Measurements from ENCODE around the gene NIPAL4. TPM values are rescaled to one million over a fixed set of nuclear protein-coding genes. Genes with fewer than 3 reads are reported as not detected.

The NIPAL4 gene
- total and polyA plus RNA-seq, 7 experiments from 2014 or later = 0.70 to 1.6 (median 1.2) TPM; not detected in 4

GRCh38 chr5:157497875-157498611 is 38.0 kb downstream of the NIPAL4 start:
- no peaks in the 10 kb centered on the region for H3K27me3 Mint-ChIP-seq
- DNase-seq = no peak
- H3K27ac Mint-ChIP-seq = no peak overlapping the region

GRCh38 chr5:157502143-157502647 is 42.2 kb downstream of the NIPAL4 start:
- ChIA-PET POLR2A (no interaction called here), CTCF (no interaction called here)
- intact Hi-C loops (cut with micrococcal nuclease) = loop anchor here in 1 of 2 donors (5.0 kb wide), 1 partner anchor 215 kb away; no protein-coding TSS in a partner anchor
- H3K27ac Mint-ChIP-seq = peak overlapping the region in 1 of 9 donors; percentile 75
- DNase-seq (no peak), ATAC-seq (peak; percentile 81)
- no peak overlapping the region for H3K4me3 Mint-ChIP-seq
- H3K27ac ChIP-seq (ENCODE audit: low read depth, low read length) = no peak overlapping the region
- H3K4me1 ChIP-seq (ENCODE audit: control insufficient read depth in 2 of 2, insufficient read depth in 2 of 2, low read length in 2 of 2) = no peaks in the 10 kb centered on the region
- no peaks in the 10 kb centered on the region for H3K36me3 ChIP-seq (ENCODE audit: control insufficient read depth in 2 of 3, insufficient read depth in 3 of 3, low read length in 3 of 3)
- peaks cover 0 to 60% (median 0%) of the 10 kb centered on the region in 7 donors for H3K4me1 Mint-ChIP-seq
- peaks cover 0 to 69% (median 0%) of the 10 kb centered on the region in 5 donors for H3K36me3 Mint-ChIP-seq
- no peaks in the 10 kb centered on the region for H3K27me3 ChIP-seq (ENCODE audit: control insufficient read depth in 2 of 2, insufficient read depth in 2 of 2, low read length in 2 of 2)
- H3K9me3 ChIP-seq (ENCODE audit: control insufficient read depth in 2 of 3, low read length in 3 of 3) = no peaks in the 10 kb centered on the region
- H3K27me3 Mint-ChIP-seq = no peaks in the 10 kb centered on the region
- no peaks in the 10 kb centered on the region for H3K9me3 Mint-ChIP-seq
- H3K4me3 ChIP-seq (ENCODE audit: low read length) = no peak overlapping the region

More at GRCh38 chr5:157497875-157498611, 38.0 kb downstream of the NIPAL4 start:
- no peak overlapping the region for H3K4me3 Mint-ChIP-seq
- H3K36me3 ChIP-seq (ENCODE audit: control insufficient read depth in 2 of 3, insufficient read depth in 3 of 3, low read length in 3 of 3) = no peaks in the 10 kb centered on the region
- no peaks in the 10 kb centered on the region for H3K9me3 ChIP-seq (ENCODE audit: control insufficient read depth in 2 of 3, low read length in 3 of 3)
- ChIA-PET CTCF (no interaction called here), POLR2A (no interaction called here)
- no peak for ATAC-seq
- intact Hi-C loops (cut with micrococcal nuclease) = no loop called here
- H3K27ac ChIP-seq (ENCODE audit: low read depth, low read length) = no peak overlapping the region
- H3K36me3 Mint-ChIP-seq = peaks cover 0 to 59% (median 0%) of the 10 kb centered on the region in 5 donors
- peaks cover 0 to 3% (median 0%) of the 10 kb centered on the region in 11 donors for H3K9me3 Mint-ChIP-seq
- no peaks in the 10 kb centered on the region for H3K27me3 ChIP-seq (ENCODE audit: control insufficient read depth in 2 of 2, insufficient read depth in 2 of 2, low read length in 2 of 2)
- peaks cover 0 to 44% (median 0%) of the 10 kb centered on the region in 7 donors for H3K4me1 Mint-ChIP-seq
- H3K4me3 ChIP-seq (ENCODE audit: low read length) = no peak overlapping the region
- no peaks in the 10 kb centered on the region for H3K4me1 ChIP-seq (ENCODE audit: control insufficient read depth in 2 of 2, insufficient read depth in 2 of 2, low read length in 2 of 2)

DNA sequence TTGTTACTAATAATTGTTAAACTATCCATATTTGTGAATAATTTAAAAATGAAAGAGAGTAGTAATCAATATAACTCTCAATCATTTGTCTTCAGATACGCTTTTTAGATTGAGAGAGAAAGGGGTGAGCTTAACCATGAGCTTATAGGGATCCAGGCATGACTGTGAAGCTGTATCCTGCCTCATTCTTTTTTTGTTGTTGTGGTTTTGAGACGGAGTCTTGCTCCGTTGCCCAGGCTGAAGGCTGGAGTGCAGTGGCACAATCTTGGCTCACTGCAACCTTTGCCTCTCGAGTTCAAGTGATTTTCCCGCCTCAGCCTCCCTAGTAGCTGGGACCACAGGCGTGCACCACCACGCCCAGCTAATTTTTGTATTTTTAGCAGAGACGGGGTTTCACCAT is 44.0 kb downstream of the NIPAL4 start:
- Histone ChIP-seq H3K36me3 (ENCODE audit: control insufficient read depth in 2 of 3, insufficient read depth in 3 of 3, low read length in 3 of 3) (no peaks in the 10 kb centered on the region), H3K4me3 (ENCODE audit: low read length) (no peak overlapping the region), H3K27ac (ENCODE audit: low read depth, low read length) (no peak overlapping the region), H3K4me1 (ENCODE audit: control insufficient read depth in 2 of 2, insufficient read depth in 2 of 2, low read length in 2 of 2) (no peaks in the 10 kb centered on the region), H3K27me3 (ENCODE audit: control insufficient read depth in 2 of 2, insufficient read depth in 2 of 2, low read length in 2 of 2) (no peaks in the 10 kb centered on the region), H3K9me3 (ENCODE audit: control insufficient read depth in 2 of 3, low read length in 3 of 3) (no peaks in the 10 kb centered on the region)
- intact Hi-C loops (cut with micrococcal nuclease) = loop anchor here in 1 of 2 donors (5.0 kb wide), 1 partner anchor 213 kb away; no protein-coding TSS in a partner anchor
- Mint-ChIP-seq H3K27ac (peak overlapping the region in 1 of 9 donors; percentile 62), H3K36me3 (peaks cover 0 to 78% (median 0%) of the 10 kb centered on the region in 5 donors), H3K27me3 (no peaks in the 10 kb centered on the region), H3K9me3 (no peaks in the 10 kb centered on the region), H3K4me3 (no peak overlapping the region), H3K4me1 (peaks cover 0 to 70% (median 0%) of the 10 kb centered on the region in 7 donors)
- no peak for DNase-seq
- ChIA-PET POLR2A (no interaction called here), CTCF (no interaction called here)
- ATAC-seq = no peak

DNA sequence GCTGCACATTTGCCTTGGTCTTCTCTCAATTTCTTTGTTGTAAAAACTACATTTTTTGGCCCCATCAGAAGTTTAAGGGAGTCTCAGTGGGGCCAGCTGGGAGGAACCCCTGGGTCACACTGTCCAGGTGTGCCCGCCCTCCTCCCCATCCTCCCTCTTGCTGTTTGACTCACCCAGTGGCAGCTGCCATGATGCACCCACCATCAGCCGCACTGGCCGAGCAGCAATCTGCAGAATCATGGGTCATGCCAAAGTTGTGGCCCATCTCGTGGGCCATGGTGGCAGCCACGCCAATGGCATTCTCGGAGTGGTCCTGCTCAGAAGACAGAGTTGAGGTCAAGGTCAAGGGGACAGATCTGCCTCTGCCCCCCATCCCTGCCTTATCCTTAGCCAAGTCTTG is 45.5 kb downstream of the NIPAL4 start:
- Histone ChIP-seq H3K9me3 (ENCODE audit: control insufficient read depth in 2 of 3, low read length in 3 of 3) (no peaks in the 10 kb centered on the region), H3K36me3 (ENCODE audit: control insufficient read depth in 2 of 3, insufficient read depth in 3 of 3, low read length in 3 of 3) (no peaks in the 10 kb centered on the region), H3K4me1 (ENCODE audit: control insufficient read depth in 2 of 2, insufficient read depth in 2 of 2, low read length in 2 of 2) (no peaks in the 10 kb centered on the region), H3K4me3 (ENCODE audit: low read length) (no peak overlapping the region), H3K27ac (ENCODE audit: low read depth, low read length) (no peak overlapping the region), H3K27me3 (ENCODE audit: control insufficient read depth in 2 of 2, insufficient read depth in 2 of 2, low read length in 2 of 2) (no peaks in the 10 kb centered on the region)
- ChIA-PET CTCF (no interaction called here), POLR2A (no interaction called here)
- H3K9me3 Mint-ChIP-seq = no peaks in the 10 kb centered on the region
- H3K36me3 Mint-ChIP-seq = peaks cover 0 to 77% (median 0%) of the 10 kb centered on the region in 5 donors
- ATAC-seq = no peak
- no peak for DNase-seq
- H3K27me3 Mint-ChIP-seq = no peaks in the 10 kb centered on the region
- H3K27ac Mint-ChIP-seq = peak overlapping the region in 1 of 9 donors; percentile 74
- no peak overlapping the region for H3K4me3 Mint-ChIP-seq
- peaks cover 0 to 75% (median 0%) of the 10 kb centered on the region in 7 donors for H3K4me1 Mint-ChIP-seq
- intact Hi-C loops (cut with micrococcal nuclease) = no loop called here

- intact Hi-C loops (cut with micrococcal nuclease) = no loop called here
- Mint-ChIP-seq H3K4me1 (peaks cover 0 to 72% (median 0%) of the 10 kb centered on the region in 7 donors), H3K27ac (peak overlapping the region in 2 of 9 donors; percentile 48 to 74), H3K36me3 (peaks cover 0 to 76% (median 0%) of the 10 kb centered on the region in 5 donors), H3K27me3 (no peaks in the 10 kb centered on the region), H3K9me3 (no peaks in the 10 kb centered on the region), H3K4me3 (peak overlapping the region in 1 of 10 donors; percentile 35)
- Histone ChIP-seq H3K27ac (ENCODE audit: low read depth, low read length) (no peak overlapping the region), H3K4me3 (ENCODE audit: low read length) (no peak overlapping the region), H3K4me1 (ENCODE audit: control insufficient read depth in 2 of 2, insufficient read depth in 2 of 2, low read length in 2 of 2) (no peaks in the 10 kb centered on the region), H3K27me3 (ENCODE audit: control insufficient read depth in 2 of 2, insufficient read depth in 2 of 2, low read length in 2 of 2) (no peaks in the 10 kb centered on the region), H3K36me3 (ENCODE audit: control insufficient read depth in 2 of 3, insufficient read depth in 3 of 3, low read length in 3 of 3) (no peaks in the 10 kb centered on the region), H3K9me3 (ENCODE audit: control insufficient read depth in 2 of 3, low read length in 3 of 3) (no peaks in the 10 kb centered on the region)
- no peak for ATAC-seq
- no peak for DNase-seq
- ChIA-PET CTCF (no interaction called here), POLR2A (no interaction called here)
Measured at GRCh38 chr5:157506066-157506590, 46.1 kb downstream of the NIPAL4 start.

- CTCF ChIA-PET = interaction anchor here (0.7 kb wide), 1 partner anchor 138 kb away, joined by 3 read pairs; no protein-coding TSS in a partner anchor
- ATAC-seq = no peak
- H3K36me3 Mint-ChIP-seq = peaks cover 0 to 77% (median 0%) of the 10 kb centered on the region in 5 donors
- H3K9me3 ChIP-seq (ENCODE audit: control insufficient read depth in 2 of 3, low read length in 3 of 3) = no peaks in the 10 kb centered on the region
- H3K9me3 Mint-ChIP-seq = no peaks in the 10 kb centered on the region
- H3K4me3 Mint-ChIP-seq = peak overlapping the region in 1 of 10 donors; percentile 35
- intact Hi-C loops (cut with micrococcal nuclease) = no loop called here
- no peaks in the 10 kb centered on the region for H3K27me3 ChIP-seq (ENCODE audit: control insufficient read depth in 2 of 2, insufficient read depth in 2 of 2, low read length in 2 of 2)
- no peak overlapping the region for H3K4me3 ChIP-seq (ENCODE audit: low read length)
- H3K4me1 Mint-ChIP-seq = peaks cover 0 to 69% (median 0%) of the 10 kb centered on the region in 7 donors
- no peaks in the 10 kb centered on the region for H3K36me3 ChIP-seq (ENCODE audit: control insufficient read depth in 2 of 3, insufficient read depth in 3 of 3, low read length in 3 of 3)
- no peaks in the 10 kb centered on the region for H3K4me1 ChIP-seq (ENCODE audit: control insufficient read depth in 2 of 2, insufficient read depth in 2 of 2, low read length in 2 of 2)
- no peak overlapping the region for H3K27ac ChIP-seq (ENCODE audit: low read depth, low read length)
- no peak for DNase-seq
- H3K27ac Mint-ChIP-seq = peak overlapping the region in 1 of 9 donors; percentile 74
- H3K27me3 Mint-ChIP-seq = no peaks in the 10 kb centered on the region
- POLR2A ChIA-PET = no interaction called here
Measured at GRCh38 chr5:157506981-157507780, 47.2 kb downstream of the NIPAL4 start.
